Left forelimb (tissue), 1 donor: ENCODE measurements around the gene SYNDIG1.

Experiments
- DNase-seq: peaks from one replicate; pipeline ENCODE4 v3.0.0-alpha.2; 2018; ENCODE audit warnings: low spot score

Gene SYNDIG1

GRCh38 chr20:24692446-24693200 lies 223.2 kb downstream of the SYNDIG1 start:
- DNase-seq: peak; percentile 60

- peak; percentile 42 for DNase-seq
Observed at GRCh38 chr20:24693466-24694156, 224.2 kb downstream of the SYNDIG1 start.

- DNase-seq: peak; percentile 61
Observed at GRCh38 chr20:24694157-24694726, 224.8 kb downstream of the SYNDIG1 start.

DNA sequence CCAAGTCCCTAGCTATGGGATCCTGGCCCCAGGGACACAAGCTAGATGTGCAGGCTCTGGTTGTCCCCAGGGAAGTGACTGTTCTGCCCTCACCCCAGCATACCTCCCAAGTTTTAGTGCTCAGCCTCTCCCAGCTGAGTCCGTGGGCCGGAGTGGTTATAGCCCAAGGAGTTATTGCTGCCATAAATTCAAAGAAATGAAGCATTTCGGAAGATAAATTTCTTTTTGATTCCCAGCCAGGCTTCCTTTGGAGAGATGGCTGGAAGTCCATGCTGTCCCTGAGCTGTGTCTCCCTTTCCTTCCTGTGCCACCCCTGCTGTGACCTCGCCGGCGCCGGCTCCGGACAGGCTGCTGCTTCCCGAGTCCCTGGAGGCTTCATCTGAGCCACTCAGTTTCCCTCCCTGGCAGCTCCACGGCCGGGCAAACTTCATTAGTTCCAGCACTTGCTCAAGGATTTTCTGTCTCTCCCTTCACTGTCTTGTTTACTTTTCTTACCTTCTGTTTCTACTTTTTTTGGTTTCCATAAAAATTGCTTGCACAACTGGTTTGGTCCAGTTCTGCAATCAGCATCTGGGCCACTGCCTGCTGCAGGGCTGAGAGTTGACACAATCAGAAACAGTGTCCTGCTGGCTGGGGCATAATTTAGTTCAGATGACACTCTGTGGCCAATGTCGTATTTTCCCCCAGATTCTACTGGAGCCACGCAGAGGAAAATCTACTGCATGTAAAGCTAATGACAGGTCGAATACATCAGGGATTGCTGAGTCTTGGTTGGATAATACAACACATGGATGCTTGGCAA lies 225.5 kb downstream of the SYNDIG1 start:
- DNase-seq: peak; percentile 38

DNA sequence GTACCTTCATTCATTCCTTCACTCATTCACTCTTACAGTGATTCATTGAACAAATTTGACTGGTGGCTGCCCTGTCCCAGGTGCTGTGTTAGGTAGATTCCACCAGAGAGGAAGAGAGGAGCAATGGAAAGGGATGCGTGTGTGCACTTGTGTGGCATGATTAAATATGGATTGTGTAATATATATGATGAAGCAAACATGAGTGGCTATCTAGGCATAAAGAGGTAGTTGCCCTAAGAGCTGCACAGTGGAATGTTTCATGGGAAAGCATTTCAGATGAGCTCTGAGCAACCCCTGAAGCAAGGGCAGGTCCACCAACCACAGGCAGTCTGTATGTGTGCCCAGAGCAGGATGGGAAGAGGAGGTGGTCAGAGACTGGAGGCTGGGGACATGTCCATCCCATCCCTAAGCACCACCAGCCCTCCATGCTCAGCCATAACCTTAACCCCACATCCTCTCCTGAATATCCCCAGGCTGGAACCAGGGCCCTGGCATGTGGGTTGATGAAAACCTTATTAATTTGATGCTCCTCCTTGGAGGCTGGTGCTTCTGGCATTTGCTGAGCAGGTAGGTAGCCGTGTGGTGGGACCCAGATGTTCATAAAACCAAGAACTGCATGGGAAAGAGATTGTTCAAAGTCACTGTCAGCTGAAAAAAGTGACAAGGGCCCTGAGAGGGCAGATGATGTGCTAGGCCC lies 226.2 kb downstream of the SYNDIG1 start:
- peak; percentile 22 for DNase-seq

- peak; percentile 37 for DNase-seq
Observed at GRCh38 chr20:24696396-24696795, 227.0 kb downstream of the SYNDIG1 start.

DNA sequence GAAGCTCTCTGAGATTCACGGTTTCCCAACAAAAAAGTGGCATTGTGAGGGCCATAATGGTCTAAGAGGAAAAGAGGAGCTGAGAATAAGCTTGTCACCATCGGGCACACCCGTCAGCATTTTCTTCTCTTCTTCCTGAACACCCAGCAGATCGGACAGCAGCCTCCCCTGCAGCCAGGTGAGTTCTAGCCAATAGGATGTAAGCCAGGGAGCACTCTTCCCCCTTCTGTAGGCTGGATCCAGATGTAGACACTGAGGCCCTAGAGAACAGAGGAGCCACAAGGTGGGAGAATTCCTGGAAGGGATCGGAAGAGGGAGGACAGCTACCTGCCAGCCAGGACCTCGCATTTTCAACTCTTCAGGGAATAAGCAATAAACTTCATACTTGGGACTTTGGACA lies 228.0 kb downstream of the SYNDIG1 start:
- DNase-seq: no peak

DNA sequence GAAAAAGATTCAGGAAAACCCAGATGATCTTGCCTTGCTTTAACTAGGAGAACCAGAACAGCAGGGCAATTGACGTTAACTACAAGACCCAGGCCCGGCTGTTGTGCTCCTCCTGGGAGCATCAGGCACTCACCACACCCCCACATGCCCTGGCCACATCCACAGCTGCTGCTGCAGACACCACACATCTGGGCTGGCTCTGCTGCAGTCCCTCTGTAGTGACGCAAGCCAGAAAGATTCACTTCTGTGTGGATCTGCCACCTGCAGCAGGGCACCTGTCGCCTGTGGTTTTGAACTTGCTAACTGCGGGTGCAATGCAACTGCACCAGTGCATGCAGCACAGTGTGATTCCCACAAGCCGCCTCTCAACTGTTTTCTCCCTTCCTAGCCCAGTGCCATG lies 228.8 kb downstream of the SYNDIG1 start:
- no peak for DNase-seq

GRCh38 chr20:24698706-24699206 lies 229.3 kb downstream of the SYNDIG1 start:
- DNase-seq: no peak

GRCh38 chr20:24699321-24700165 lies 230.1 kb downstream of the SYNDIG1 start:
- DNase-seq: no peak

GRCh38 chr20:24700166-24700860 lies 230.9 kb downstream of the SYNDIG1 start:
- no peak for DNase-seq

DNA sequence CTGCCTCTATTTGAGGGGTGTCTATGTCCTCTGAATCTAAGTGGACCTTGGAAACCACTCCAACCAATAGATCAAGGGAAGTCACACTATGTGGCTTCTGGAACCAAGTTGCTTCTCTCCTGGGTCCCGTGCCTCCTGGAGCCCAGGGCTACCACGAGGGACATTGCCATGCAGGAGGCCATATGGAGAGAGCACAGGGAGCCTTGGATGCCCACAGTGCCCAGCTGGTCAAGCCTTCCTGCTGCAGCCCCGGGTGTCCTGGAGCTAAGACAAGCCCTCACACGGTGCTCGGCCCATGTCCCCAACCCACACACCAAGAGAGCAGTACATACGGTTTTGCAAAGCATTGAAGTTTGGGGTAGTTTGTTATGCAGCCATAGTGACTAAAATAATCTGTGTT lies 231.6 kb downstream of the SYNDIG1 start:
- DNase-seq: no peak

DNA sequence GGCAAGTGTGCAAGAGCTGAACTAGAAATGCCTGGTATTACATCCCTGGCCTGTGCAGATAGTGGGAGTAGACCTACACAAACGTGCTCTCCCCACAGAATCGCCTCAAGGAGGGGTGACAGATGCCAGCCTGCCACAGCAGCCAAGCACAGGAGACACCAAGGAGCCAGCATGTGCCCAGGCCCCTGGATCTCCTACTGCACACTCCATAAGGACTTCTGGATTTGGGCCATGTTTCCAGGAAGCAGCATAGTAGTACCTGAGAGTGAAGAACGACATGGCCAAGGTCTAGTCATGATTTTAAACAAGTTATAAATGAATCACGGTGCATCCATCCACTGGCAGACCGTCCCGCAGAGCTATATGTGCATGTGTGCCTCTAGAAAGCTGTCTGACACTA lies 232.2 kb downstream of the SYNDIG1 start:
- DNase-seq: no peak

DNA sequence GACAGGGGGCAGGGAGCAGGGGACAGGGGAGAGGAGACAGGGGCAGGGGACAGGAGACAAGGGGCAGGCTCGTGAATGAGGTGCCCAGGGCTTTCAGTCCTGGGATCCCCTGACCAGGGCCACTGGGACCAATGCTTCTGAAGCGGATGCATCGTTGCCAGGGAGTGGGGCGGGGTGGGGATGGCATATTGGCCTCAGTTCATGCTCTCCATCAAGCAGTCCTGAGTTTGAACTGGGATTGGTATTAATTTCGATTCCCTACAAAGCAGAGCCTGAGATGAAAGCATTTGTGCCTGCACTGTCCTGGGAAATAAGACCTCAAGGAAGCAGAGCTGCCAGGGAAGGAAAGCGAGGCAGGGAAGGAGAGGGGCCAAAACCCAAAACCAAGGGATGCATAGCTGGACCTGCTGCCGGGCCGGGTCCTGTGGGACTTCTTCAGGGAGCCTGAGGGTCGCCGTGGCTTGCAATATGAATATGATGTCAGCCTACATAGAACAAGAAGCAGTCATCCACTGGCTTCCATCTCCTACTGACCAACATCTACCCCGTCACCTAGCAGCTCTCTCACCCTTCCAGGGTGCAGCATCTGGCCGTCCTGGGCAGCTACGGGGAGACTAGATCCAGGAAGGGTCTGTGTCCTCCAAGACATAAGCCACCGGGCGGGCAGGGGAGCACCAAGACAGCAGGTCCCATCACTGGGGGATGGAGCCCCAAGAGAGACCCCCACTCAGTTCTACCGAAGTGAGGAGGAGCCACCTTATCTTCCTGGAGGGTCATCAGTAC lies 233.3 kb downstream of the SYNDIG1 start:
- no peak for DNase-seq

DNA sequence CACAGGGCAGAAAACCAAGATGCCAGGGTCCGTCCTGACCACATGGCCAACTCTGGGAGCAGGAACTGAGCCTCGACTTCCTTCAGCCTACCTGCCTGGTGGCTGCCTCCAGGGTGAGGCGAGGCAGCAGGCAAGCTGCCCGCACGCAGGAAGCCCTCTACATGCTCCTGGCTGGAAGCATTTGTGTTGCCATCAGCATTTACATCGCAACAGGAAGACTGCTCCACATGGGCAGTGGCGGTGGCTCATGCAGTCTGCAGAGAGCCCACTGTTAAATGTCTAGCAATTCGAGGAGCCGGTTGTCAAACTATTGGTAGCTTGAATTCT lies 233.8 kb downstream of the SYNDIG1 start:
- DNase-seq: no peak

- no peak for DNase-seq
Observed at GRCh38 chr20:24704899-24705298, 235.5 kb downstream of the SYNDIG1 start.

- no peak for DNase-seq
Observed at GRCh38 chr20:24705486-24705885, 236.1 kb downstream of the SYNDIG1 start.

DNA sequence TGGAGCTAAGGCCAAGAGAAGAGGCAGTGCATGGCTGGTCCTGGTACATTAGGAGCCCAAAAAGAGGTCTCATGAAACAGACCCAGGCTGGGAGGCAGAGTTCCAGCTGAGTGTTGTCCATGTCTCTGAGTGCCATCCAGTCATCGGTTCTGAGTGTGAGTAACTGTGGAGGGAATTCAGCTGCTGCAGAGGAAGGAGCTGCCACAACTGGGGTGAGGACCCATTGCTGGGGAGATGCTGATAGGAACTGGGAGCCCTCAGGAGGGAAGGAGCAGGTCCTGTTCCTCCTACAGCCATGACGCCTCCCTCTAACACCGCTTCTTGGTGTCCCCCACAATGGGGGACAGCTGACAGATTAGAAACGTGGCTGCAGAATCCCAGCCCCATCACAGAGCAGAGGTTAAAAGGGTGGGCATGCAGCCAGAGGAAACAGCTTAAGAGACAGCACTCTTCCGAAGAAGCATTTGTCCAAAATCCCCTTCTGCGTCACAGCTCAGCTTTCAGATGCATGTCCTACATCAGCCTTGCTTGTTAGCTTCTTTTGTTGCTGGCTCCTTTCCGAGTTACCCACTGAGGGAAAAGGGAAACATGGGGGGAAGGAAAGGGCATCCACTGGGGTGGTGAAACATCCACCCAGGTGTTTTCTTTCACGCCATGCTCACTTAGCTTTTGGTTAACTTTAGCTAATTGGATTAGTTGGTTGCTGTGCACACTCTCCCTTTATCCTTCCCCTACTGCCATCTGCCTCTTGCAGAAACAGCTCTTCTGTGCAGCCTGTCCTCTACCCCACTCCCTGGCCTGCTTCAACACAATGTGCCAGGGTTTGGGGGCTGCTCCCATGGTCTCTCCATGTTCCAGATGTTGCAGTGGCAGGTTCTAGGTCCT lies 239.2 kb downstream of the SYNDIG1 start:
- DNase-seq: no peak
